ENCODE results near the gene GOLGA6L2.
"Not testable (repeated sequence)": the region's sequence is repeated elsewhere in the genome, so short reads cannot be mapped to it uniquely, and the experiment has no call there.

GOLGA6L2 gene

GRCh38 chr15:23420806-23421575, 26.1 kb downstream of the GOLGA6L2 start:
- no peaks in the 10 kb centered on the region for H3K36me3 Mint-ChIP-seq (ENCODE audit: low read depth)
- peaks cover 6% of the 10 kb centered on the region for H3K9me3 Mint-ChIP-seq
- no peak for TF ChIP-seq CTCF (IDR thresholded peaks at IDR 0.05; ENCODE audit: unreplicated experiment in 3 of 3)
- H3K27ac Mint-ChIP-seq, result no peak overlapping the region
- no peaks in the 10 kb centered on the region for H3K4me1 Mint-ChIP-seq
- H3K4me3 Mint-ChIP-seq, result no peak overlapping the region
- no peaks in the 10 kb centered on the region for H3K27me3 Mint-ChIP-seq (ENCODE audit: low read depth)

DNA sequence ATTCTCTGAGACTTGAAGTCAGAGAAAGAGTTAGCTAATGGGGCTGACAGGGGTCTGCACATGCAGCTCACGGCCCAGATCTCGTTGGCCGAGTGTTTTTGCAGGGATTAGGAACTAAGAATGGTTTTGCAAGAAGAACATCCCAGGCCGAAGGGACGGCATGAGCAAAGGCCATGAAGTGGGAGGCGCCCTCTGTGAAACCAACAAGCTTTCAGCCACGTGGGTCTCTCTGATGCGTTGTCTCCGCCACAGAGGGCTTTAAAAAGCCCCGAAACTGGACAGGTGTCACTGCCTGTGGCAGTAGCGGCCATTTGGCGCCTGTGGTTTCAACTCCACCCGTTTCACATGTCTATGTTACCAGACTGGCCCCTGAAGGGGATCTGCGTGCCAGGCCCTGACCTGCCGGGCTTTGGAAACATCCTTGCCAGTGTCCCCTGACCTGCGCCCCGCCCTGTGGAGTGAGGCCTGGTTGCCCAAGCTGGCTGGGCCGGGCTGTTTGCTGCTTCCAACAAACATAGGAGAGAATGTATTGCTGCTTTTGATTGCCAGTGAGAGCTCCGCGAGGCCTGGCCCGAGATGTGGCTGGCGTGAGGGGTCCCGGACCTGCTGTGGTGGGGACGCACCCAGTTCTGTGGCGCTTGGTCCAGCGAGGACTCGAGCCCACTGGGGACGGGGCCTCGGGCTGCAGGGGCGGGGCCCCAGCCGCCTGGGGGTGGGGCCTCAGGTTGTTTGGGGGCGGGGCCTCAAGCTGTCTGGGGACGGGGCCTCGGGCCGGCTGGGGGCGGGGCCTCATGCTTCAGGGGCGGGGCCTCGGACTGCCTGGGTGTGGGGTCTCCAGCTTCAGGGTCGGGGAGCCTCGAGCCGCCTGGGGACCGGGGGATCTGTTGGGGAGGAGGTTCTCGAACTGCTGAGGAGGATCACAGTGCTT, 30.4 kb downstream of the GOLGA6L2 start:
- TF ChIP-seq CTCF (IDR thresholded peaks at IDR 0.05; ENCODE audit: unreplicated experiment in 3 of 3), result no peak
- Mint-ChIP-seq H3K36me3 (ENCODE audit: low read depth) (no peaks in the 10 kb centered on the region), H3K27me3 (ENCODE audit: low read depth) (no peaks in the 10 kb centered on the region), H3K4me3 (no peak overlapping the region), H3K4me1 (no peaks in the 10 kb centered on the region), H3K9me3 (peaks cover 14% of the 10 kb centered on the region), H3K27ac (no peak overlapping the region)

DNA sequence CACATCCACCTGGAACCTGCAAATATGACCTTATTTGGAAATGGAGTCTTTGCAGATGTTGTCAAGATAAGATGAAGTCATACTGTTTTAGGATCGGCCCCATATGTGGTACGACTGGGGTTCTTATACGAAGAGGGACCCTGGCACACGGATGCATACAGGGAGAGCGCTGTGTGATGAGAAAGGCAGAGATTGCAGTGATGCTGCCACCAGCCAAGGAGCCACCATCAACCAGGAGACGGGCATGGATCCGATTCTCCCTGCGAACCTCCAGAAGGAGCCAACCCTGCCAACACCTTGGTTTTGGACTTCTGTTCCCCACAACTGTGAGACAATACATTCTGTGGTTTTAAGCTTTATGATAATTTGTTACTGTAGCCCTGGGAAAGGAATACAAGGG, 31.2 kb downstream of the GOLGA6L2 start:
- not testable (repeated sequence) for H3K4me1 Mint-ChIP-seq; H3K4me3 Mint-ChIP-seq; H3K27ac Mint-ChIP-seq; H3K27me3 Mint-ChIP-seq (ENCODE audit: low read depth); H3K36me3 Mint-ChIP-seq (ENCODE audit: low read depth)
- peaks cover 14% of the 10 kb centered on the region for H3K9me3 Mint-ChIP-seq

GRCh38 chr15:23415321-23415865, 31.6 kb downstream of the GOLGA6L2 start:
- Mint-ChIP-seq H3K9me3 (peaks cover 14% of the 10 kb centered on the region), H3K27ac (no peak overlapping the region), H3K4me1 (no peaks in the 10 kb centered on the region), H3K4me3 (no peak overlapping the region), H3K27me3 (ENCODE audit: low read depth) (no peaks in the 10 kb centered on the region), H3K36me3 (ENCODE audit: low read depth) (no peaks in the 10 kb centered on the region)
- TF ChIP-seq CTCF (IDR thresholded peaks at IDR 0.05; ENCODE audit: unreplicated experiment in 3 of 3), result no peak

- not testable (repeated sequence) for H3K4me3 Mint-ChIP-seq; H3K27ac Mint-ChIP-seq; H3K36me3 Mint-ChIP-seq (ENCODE audit: low read depth); H3K4me1 Mint-ChIP-seq; H3K27me3 Mint-ChIP-seq (ENCODE audit: low read depth)
- H3K9me3 Mint-ChIP-seq, result peaks cover 18% of the 10 kb centered on the region
Measured at GRCh38 chr15:23412881-23413600, 34.0 kb downstream of the GOLGA6L2 start.

- H3K36me3 Mint-ChIP-seq (ENCODE audit: low read depth), result no peaks in the 10 kb centered on the region
- no peak overlapping the region for H3K27ac Mint-ChIP-seq
- no peaks in the 10 kb centered on the region for H3K27me3 Mint-ChIP-seq (ENCODE audit: low read depth)
- H3K9me3 Mint-ChIP-seq, result peaks cover 21% of the 10 kb centered on the region
- H3K4me1 Mint-ChIP-seq, result no peaks in the 10 kb centered on the region
- no peak for TF ChIP-seq CTCF (IDR thresholded peaks at IDR 0.05; ENCODE audit: unreplicated experiment in 3 of 3)
- no peak overlapping the region for H3K4me3 Mint-ChIP-seq
Measured at GRCh38 chr15:23411841-23412240, 35.2 kb downstream of the GOLGA6L2 start.
